PC-9 (cell line): ENCODE results near the gene ABL1. TPM values are rescaled to one million over a fixed set of nuclear protein-coding genes. Genes with fewer than 3 reads are reported as not detected.
A peak's percentile ranks its signal among the peaks of the same experiment; 100 is the strongest.

ENCODE experiments used
- BruUV-seq: library from RNA; stranded (reverse); fragments of 400-500 nt; replicated peaks from 2 replicates; lab custom pipeline; 2021; lab: Mats Ljungman, UMichigan
- CTCF ChIA-PET: fragments of 300-600 bp; sonication (Branson Sonifier 250); formaldehyde crosslinking; loops from one replicate; lab custom pipeline; 2022; ENCODE audit warnings: antibody characterized with exemption; lab: Charles Lee
- POLR2A ChIA-PET: fragments of 300-600 bp; sonication (Branson Sonifier 250); formaldehyde crosslinking; loops from one replicate; lab custom pipeline; 2022; ENCODE audit warnings: antibody characterized with exemption; ENCODE audit not compliant: unreplicated experiment; lab: Charles Lee
- DNase-seq, 2 experiments: peaks; one replicate each; pipeline versions ENCODE4 v3.0.0 to v3.0.0-alpha.2; 2015 to 2022; ENCODE audit warnings: mixed read lengths in 1 of 2
- H2AFZ ChIP-seq: fragments of 200-600 bp; sonication (generic); 2 replicates; pipeline ENCODE4 v1.8.1; 2017; ENCODE audit warnings: antibody characterized with exemption
- H3F3A ChIP-seq: fragments of 200-600 bp; sonication (generic); 2 replicates; pipeline ENCODE4 v1.8.1; 2017; ENCODE audit warnings: antibody characterized with exemption, mild to moderate bottlenecking, low read depth; ENCODE audit not compliant: insufficient read depth
- H3K27ac ChIP-seq: fragments of 200-600 bp; sonication (generic); 2 replicates; pipeline ENCODE4 v1.6.1; 2016; ENCODE audit warnings: mixed run types
- H3K27me3 ChIP-seq: fragments of 200-600 bp; sonication (generic); 2 replicates; pipeline ENCODE4 v1.6.1; 2016; ENCODE audit warnings: low read depth, mixed run types; ENCODE audit not compliant: insufficient read depth
- H3K36me3 ChIP-seq: fragments of 200-600 bp; sonication (generic); 2 replicates; pipeline ENCODE4 v1.6.1; 2016; ENCODE audit warnings: low read depth, mixed run types
- H3K4me1 ChIP-seq: fragments of 200-600 bp; sonication (generic); replicated peaks from 2 replicates; pipeline ENCODE4 v1.6.1; 2016; ENCODE audit warnings: mixed run types; ENCODE audit not compliant: insufficient read depth
- H3K4me2 ChIP-seq: fragments of 200-600 bp; sonication (generic); 2 replicates; pipeline ENCODE4 v1.6.1; 2017; ENCODE audit warnings: mixed run types
- H3K4me3 ChIP-seq: fragments of 200-600 bp; sonication (generic); 2 replicates; pipeline ENCODE4 v1.6.1; 2016; ENCODE audit warnings: mixed run types
- H3K79me2 ChIP-seq: fragments of 200-600 bp; sonication (generic); 2 replicates; pipeline ENCODE4 v1.6.1; 2017; ENCODE audit warnings: low read depth, mixed run types
- H3K9me2 ChIP-seq: fragments of 200-600 bp; sonication (generic); 2 replicates; pipeline ENCODE4 v1.8.1; 2017; ENCODE audit warnings: mild to moderate bottlenecking; ENCODE audit not compliant: insufficient read depth
- H3K9me3 ChIP-seq: fragments of 200-600 bp; sonication (generic); 2 replicates; pipeline ENCODE4 v1.8.1; 2016; ENCODE audit warnings: low read depth; ENCODE audit not compliant: insufficient read depth
- H4K20me1 ChIP-seq: fragments of 200-600 bp; sonication (generic); 2 replicates; pipeline ENCODE4 v1.8.1; 2017; ENCODE audit not compliant: insufficient read depth
- CTCF ChIP-seq: fragments of 200-600 bp; sonication (generic); conservative IDR thresholded peaks from 2 replicates; pipeline ENCODE4 v1.6.1; 2017; ENCODE audit warnings: mixed run types, antibody characterized with exemption, mild to moderate bottlenecking, moderate library complexity
- EZH2 ChIP-seq: fragments of 200-600 bp; sonication (generic); IDR thresholded peaks from 2 replicates; pipeline ENCODE4 v1.8.0; 2017; ENCODE audit warnings: antibody characterized with exemption, low read depth
- intact Hi-C: fragments of 100-400 bp; cut with micrococcal nuclease; formaldehyde crosslinking; loops from one replicate; pipeline ENCODE4 v1.10.0; 2022; ENCODE audit not compliant: unreplicated experiment
- total RNA-seq: library from RNA; stranded (reverse); gene quantifications from 2 replicates; pipeline ENCODE4 v1.2.3, GENCODE V29; 2021

The ABL1 gene
- total RNA-seq, 1 experiment from 2014 or later: 54.8 TPM

- Histone ChIP-seq H3F3A (peaks cover 5% of the 10 kb centered on the region; the same call in 1 of the 2 replicates), H4K20me1 (peaks cover 19% of the 10 kb centered on the region), H3K9me3 (no peaks in the 10 kb centered on the region), H3K36me3 (no peaks in the 10 kb centered on the region), H3K9me2 (no peaks in the 10 kb centered on the region), H3K27ac (no peak overlapping the region), H3K79me2 (peaks cover 64% of the 10 kb centered on the region), H3K4me1 (peaks cover 9% of the 10 kb centered on the region), H2AFZ (no peak overlapping the region), H3K4me3 (no peak overlapping the region), H3K27me3 (no peaks in the 10 kb centered on the region), H3K4me2 (no peak overlapping the region)
- ChIA-PET CTCF (interaction anchor here (0.6 kb wide), 1 partner anchor 13 kb away, joined by 3 read pairs; no protein-coding TSS in a partner anchor), POLR2A (no interaction called here)
- intact Hi-C loops: no loop called here
- TF ChIP-seq EZH2: no peak
- TF ChIP-seq CTCF: no peak
- no peak for DNase-seq
- no TSS peak for BruUV-seq
Measured at GRCh38 chr9:130845254-130845653, 10.2 kb downstream of the ABL1 start.

GRCh38 chr9:130845901-130846481, 10.9 kb downstream of the ABL1 start:
- H3K36me3 ChIP-seq: no peaks in the 10 kb centered on the region
- CTCF ChIA-PET: interaction anchor here (0.6 kb wide), 2 partner anchors 12 to 285 kb away, joined by 3 read pairs; no protein-coding TSS in a partner anchor
- TF ChIP-seq EZH2: no peak
- TF ChIP-seq CTCF: no peak
- peaks cover 5% of the 10 kb centered on the region; the same call in 1 of the 2 replicates for H3F3A ChIP-seq
- H3K79me2 ChIP-seq: peaks cover 58% of the 10 kb centered on the region
- H3K27me3 ChIP-seq: no peaks in the 10 kb centered on the region
- BruUV-seq: no TSS peak
- H3K4me2 ChIP-seq: no peak overlapping the region
- H2AFZ ChIP-seq: no peak overlapping the region
- H3K27ac ChIP-seq: no peak overlapping the region
- POLR2A ChIA-PET: no interaction called here
- H3K9me3 ChIP-seq: no peaks in the 10 kb centered on the region
- peaks cover 9% of the 10 kb centered on the region for H3K4me1 ChIP-seq
- H3K4me3 ChIP-seq: no peak overlapping the region
- peaks cover 20% of the 10 kb centered on the region for H4K20me1 ChIP-seq
- H3K9me2 ChIP-seq: no peaks in the 10 kb centered on the region
- DNase-seq: no peak
- intact Hi-C loops: no loop called here

- Histone ChIP-seq H3K4me2 (no peak overlapping the region), H2AFZ (no peak overlapping the region), H3K4me3 (no peak overlapping the region), H4K20me1 (peaks cover 20% of the 10 kb centered on the region), H3F3A (peaks cover 5% of the 10 kb centered on the region; the same call in 1 of the 2 replicates), H3K4me1 (peaks cover 9% of the 10 kb centered on the region), H3K9me3 (no peaks in the 10 kb centered on the region), H3K36me3 (no peaks in the 10 kb centered on the region), H3K27me3 (no peaks in the 10 kb centered on the region), H3K27ac (peak overlapping the region; percentile 1; the same call in 1 of the 2 replicates), H3K9me2 (no peaks in the 10 kb centered on the region), H3K79me2 (peaks cover 57% of the 10 kb centered on the region)
- BruUV-seq: no TSS peak
- CTCF ChIA-PET: no interaction called here
- POLR2A ChIA-PET: interaction anchor here (0.7 kb wide), 2 partner anchors 14 to 46 kb away, joined by 4 read pairs; no protein-coding TSS in a partner anchor
- TF ChIP-seq EZH2 (no peak), CTCF (no peak)
- peak in 1 of 2 experiments; percentile 38 for DNase-seq
- intact Hi-C loops: no loop called here
Measured at GRCh38 chr9:130846487-130847305, 11.6 kb downstream of the ABL1 start.
